LNCAP (cell line): ENCODE measurements around the gene LCN12.

Source experiments
- TF ChIP-seq, protein P1 (sequence below): fragments of 450-650 bp; IDR thresholded peaks from 2 replicates; pipeline ENCODE4 v1.5.1; 2017; ENCODE audit warnings: mild to moderate bottlenecking

LCN12 gene

DNA sequence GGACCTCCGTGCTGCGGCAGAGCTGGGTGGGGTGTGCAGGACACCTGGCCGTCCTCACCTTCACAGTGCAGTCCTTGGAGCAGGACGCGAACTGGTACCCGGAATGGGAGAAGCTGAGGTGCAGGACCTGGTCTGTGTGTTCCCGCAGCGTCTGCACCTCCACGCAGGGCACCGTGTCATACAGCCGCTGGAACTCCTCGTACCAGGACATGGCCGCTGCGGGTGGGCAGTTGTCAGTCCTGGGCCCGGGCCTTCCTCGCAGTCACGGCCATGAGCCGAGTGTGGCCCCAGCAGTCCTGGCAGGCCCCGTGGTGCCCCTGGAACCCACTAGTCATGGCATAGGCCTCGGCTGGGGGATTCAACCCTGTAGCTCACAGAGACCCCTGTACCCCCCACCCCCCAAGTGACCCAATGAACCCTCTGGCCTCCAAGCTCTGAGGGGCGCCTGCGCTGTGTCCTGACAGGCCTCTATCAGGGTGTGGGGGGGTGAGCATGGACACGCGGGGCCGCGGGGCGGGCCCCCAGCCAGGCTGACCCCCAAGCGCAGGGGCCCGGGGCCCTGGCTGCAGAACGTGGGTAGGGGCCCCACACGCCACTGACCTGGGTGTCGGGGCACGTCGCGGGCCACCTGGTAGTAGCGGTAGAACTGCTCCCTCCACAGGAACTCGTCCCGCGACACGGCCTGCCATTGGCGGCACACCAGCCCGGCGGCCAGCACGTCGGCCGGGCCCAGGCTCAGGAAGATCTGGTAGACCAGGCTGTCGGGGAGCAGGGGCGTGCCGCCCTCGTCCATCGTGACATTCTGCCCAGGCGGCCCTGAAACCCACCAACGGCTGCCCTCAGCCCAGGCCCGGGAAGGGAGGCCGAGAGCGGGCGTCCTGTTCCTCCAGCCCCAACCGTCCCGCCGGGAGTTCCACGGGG is 8.5 kb upstream of the LCN12 start:
- TF ChIP-seq, protein P1, sequence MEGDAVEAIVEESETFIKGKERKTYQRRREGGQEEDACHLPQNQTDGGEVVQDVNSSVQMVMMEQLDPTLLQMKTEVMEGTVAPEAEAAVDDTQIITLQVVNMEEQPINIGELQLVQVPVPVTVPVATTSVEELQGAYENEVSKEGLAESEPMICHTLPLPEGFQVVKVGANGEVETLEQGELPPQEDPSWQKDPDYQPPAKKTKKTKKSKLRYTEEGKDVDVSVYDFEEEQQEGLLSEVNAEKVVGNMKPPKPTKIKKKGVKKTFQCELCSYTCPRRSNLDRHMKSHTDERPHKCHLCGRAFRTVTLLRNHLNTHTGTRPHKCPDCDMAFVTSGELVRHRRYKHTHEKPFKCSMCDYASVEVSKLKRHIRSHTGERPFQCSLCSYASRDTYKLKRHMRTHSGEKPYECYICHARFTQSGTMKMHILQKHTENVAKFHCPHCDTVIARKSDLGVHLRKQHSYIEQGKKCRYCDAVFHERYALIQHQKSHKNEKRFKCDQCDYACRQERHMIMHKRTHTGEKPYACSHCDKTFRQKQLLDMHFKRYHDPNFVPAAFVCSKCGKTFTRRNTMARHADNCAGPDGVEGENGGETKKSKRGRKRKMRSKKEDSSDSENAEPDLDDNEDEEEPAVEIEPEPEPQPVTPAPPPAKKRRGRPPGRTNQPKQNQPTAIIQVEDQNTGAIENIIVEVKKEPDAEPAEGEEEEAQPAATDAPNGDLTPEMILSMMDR: no peak

DNA sequence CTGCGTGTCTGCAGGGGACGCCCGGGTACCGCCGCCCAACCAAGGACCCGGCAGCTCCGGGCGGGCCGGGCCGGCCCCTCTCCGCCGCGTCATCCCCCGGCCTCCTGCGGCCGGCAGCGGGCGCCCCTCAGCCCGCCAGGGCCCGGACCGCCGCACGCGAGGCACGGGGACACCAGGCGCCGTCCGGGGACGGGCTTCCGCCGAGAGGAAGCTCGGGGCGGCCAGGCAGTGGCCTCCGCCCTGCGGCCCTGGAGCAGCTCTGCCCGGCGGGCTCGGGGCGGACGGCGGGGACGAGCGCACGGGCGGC is 7.9 kb upstream of the LCN12 start:
- TF ChIP-seq, protein P1: no peak

DNA sequence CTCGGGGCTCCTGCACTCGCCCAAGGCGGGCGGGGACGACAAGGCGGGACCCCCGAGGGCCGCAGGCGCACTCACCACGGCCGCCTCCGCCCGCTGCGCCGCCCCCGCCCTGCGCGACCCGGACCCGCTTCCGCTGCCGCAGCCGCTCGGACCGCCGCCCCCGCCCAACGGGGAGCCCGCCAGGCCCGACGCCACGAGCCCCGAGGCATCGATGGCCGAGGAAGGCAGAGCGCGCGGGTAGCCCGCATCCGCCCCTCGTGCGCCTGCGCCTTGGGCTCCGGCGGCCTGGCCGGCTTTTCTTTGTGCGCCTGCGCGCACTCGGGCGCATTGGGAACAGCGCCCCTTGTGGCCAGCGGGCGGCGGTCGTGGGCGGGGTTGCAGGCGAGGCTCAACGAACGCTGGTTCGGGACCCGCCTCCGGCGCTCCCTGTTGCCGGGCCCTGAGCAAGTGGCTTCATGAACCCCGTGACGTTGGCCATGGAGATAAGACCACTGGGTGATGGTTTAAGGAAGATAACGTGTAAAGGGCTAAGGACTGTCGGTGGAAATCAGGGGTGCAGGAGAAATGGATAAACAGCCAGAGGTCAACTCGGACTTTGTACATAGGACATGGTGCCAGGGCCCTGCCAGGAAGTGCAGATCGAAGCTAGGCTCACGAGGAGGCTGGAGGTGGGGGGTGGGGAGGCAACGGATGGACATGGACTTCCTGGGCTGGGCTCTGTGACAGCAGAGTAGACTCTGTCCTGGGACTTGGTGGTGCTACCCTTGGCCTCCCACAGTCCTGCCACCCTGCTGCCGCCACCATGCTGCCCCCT is 7.3 kb upstream of the LCN12 start, which contains the start of the genes C8G and FBXW5:
Gene C8G (plus strand): TSS at position 725 of the 814 bp plus-strand sequence. CDS start 78 bp downstream, at position 803.
Gene FBXW5 (minus strand): TSS at position 220 of the 814 bp plus-strand sequence. CDS start 655 bp downstream, outside the sequence.
- TF ChIP-seq, protein P1: peak; percentile 97

DNA sequence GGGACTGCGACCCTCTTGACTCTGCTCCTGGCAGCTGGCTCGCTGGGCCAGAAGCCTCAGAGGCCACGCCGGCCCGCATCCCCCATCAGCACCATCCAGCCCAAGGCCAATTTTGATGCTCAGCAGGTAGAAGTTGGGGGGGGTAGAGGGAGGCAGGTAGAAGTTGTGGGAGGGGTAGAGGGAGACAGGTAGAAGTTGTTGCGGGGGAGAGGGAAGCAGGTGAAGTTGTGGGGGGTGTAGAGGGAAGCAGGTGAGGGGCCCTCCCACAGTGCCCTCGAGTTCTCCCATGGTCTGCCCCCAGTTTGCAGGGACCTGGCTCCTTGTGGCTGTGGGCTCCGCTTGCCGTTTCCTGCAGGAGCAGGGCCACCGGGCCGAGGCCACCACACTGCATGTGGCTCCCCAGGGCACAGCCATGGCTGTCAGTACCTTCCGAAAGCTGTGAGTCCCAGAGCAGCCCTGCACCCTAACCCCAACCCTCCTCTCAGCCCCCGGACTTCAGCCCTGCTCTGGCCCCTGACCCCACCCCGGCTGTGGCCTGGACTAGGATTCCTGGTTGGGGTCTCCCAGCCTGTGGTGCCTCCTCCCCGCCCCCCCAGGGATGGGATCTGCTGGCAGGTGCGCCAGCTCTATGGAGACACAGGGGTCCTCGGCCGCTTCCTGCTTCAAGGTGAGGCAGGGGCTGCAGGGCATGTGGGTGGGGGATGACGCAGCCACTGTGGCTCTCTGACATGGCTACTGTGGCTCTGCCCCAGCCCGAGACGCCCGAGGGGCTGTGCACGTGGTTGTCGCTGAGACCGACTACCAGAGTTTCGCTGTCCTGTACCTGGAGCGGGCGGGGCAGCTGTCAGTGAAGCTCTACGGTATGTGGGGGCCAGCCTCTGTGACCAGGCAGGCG is 6.5 kb upstream of the LCN12 start:
- TF ChIP-seq, protein P1: no peak

DNA sequence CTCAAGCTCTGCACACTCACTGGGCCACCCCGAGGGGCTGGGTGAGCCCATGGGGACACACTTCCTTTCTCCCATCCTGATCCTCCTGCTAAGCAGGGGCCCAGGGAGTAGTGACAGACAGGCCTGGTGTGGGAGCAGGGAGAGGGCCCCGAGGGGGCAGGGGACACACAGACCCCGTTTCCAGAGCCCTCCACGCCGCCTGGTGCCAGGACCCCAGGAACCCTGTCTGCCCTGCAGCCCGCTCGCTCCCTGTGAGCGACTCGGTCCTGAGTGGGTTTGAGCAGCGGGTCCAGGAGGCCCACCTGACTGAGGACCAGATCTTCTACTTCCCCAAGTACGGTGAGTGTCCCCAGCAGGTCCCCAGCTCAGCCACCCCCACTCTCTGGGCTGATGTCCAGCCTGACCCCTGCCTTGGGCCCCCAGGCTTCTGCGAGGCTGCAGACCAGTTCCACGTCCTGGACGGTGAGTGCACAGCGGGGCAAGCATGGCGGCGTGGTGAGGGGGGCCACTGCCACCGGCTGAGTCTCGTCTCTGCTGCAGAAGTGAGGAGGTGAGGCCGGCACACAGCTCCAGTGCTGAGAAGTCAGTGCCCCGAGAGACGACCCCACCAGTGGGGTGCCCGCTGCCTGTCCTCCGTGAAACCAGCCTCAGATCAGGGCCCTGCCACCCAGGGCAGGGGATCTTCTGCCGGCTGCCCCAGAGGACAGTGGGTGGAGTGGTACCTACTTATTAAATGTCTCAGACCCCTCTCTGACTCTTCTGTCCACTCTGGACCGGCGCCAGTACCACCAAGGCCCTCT is 5.6 kb upstream of the LCN12 start:
- TF ChIP-seq, protein P1: no peak

DNA sequence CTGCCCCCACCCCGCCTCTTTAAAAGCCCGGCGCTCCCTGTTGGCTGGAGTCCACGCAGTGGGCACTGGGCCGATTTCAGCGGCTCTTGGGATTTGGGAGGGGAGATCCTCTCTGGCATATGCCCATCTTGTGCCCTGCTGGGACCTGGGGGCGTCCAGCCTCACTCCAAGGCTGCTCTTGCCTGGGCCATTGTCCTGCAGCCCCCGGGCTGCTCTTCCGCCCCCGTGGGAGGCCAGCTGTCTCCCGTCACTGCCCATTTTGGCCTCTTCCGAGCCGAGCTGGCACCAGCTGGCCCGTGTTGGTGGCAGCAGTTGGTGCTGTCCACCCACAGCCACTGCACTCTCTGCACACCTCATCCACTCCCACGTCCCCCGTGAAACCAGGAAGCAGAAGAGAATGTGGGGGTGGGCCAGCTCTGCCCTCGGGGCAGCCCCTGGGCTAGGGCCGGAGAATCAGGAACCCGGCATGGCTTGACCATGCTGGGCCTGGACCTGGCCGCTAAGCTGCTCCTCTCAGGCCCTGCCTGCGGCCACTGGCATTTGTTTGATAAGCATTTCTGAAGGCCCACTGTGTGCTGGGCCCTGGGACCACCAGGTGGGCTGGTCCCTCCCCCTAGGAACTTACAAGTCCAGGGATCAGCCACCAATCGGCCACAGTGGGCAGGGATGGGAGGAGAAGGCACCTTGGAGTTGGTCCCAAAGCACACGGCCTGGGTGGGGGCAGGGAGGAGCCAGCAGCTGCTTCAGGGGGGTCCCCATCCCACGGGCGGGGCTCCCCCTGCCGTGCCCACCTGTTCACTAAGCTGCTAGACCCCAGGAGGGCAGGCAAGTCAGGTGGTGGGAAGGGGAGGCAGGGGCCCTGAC is 4.8 kb upstream of the LCN12 start:
- TF ChIP-seq, protein P1: no peak
